Measurements from ENCODE around the gene ACBD4.

DNA sequence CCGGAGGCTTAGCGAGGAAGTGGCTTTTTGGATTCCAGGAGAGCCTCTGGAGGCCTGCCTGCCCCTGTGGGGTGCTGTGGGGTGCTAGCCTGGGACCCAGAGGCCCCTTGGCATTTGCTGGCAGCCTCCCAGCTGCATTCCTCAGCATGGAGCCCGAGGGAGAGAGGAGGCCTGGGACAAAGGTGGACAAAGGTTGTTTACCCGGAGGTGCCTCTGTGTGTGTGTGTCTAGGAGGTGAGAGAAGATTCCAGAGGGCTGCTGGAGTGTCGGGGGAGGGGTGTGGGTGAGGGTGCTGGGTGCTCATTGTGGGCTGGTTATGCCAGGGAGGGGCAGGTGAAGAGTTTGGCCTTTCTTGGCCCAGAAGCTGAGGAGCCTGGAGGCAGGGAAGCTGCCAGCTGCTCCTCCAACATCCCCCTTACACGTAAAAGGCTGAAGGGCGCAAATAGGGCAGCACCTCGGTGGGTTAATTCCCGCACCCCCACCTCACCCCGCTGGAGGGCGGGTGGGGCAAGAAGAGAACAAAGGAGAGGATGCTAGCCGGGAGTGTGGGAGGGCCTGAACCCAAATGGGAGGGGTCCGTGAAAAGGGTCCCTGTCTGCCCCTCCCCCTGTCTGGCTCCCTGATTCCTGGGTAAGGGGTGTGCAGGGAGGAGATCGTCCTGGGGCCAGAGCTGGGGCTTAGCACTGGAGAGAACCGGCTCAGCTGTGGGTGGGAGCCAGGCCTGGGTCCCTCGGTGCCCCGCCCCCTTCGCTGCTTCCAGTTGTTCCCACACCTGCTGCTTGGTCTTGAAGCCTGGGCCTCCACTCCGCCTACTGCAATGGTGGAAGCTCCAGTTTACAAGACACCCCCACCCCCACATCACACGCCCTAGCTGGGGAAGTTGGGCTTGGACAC, 36.1 kb downstream of the ACBD4 start:
- TF ChIP-seq, protein P1, sequence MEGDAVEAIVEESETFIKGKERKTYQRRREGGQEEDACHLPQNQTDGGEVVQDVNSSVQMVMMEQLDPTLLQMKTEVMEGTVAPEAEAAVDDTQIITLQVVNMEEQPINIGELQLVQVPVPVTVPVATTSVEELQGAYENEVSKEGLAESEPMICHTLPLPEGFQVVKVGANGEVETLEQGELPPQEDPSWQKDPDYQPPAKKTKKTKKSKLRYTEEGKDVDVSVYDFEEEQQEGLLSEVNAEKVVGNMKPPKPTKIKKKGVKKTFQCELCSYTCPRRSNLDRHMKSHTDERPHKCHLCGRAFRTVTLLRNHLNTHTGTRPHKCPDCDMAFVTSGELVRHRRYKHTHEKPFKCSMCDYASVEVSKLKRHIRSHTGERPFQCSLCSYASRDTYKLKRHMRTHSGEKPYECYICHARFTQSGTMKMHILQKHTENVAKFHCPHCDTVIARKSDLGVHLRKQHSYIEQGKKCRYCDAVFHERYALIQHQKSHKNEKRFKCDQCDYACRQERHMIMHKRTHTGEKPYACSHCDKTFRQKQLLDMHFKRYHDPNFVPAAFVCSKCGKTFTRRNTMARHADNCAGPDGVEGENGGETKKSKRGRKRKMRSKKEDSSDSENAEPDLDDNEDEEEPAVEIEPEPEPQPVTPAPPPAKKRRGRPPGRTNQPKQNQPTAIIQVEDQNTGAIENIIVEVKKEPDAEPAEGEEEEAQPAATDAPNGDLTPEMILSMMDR (IDR thresholded peaks at IDR 0.05): no peak
- TF ChIP-seq EZH2 (IDR thresholded peaks at IDR 0.05) (no peak), EZH2phosphoT487 (IDR thresholded peaks at IDR 0.05) (no peak)
